Measurements from ENCODE around the gene MAP2K1. TPM values are rescaled to one million over a fixed set of nuclear protein-coding genes. Genes with fewer than 3 reads are reported as not detected.

MAP2K1 gene
- total RNA-seq, 8 experiments from 2014 or later = 19.8 to 38.6 (median 24.6) TPM

DNA sequence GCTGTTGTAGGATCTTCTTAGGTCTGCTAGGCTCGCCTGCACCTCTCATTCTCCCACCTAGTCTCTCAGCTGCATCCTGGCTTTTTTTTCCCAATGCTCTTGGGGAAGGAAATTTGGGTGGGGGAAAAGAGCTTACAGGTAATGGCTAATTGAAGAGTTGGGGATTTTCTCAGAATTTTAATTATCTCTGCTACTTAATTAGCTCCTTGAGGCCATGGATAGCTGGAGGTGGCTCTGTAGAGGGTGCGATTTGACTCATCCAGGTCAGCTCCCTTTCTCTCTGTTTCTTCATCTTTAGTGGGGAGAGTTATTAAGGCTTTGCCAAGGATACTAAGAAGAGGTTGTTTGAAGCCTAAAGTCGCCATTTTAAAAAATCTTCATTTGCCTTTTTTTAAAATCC lies 88.3 kb downstream of the MAP2K1 start:
- in situ Hi-C loops (cut with MboI; ENCODE audit: low pct_unique_long_range_greater_than_20kb in 2 of 9, low sequenced_read_pairs in 9 of 9, unreplicated experiment in 9 of 9) = loop anchor here in 1 of 9 experiments (25.0 kb wide), 1 partner anchor 88 kb away; the partner anchor contains the start of gene MAP2K1
- no peak overlapping the region for H3K4me3 ChIP-seq
- no peak overlapping the region for H3K27ac ChIP-seq
- WGBS, 10 experiments = 77 to 100% (median 88%) methylated on average over 1 to 3 of the region's 3 CpGs; no CpG with 5 or more reads in 3 of the 10 experiments
- H3K4me1 ChIP-seq (replicated peaks in 1 of 2) = peaks cover 5 to 10% of the 10 kb centered on the region in 2 donors
- no peak for ATAC-seq (replicated peaks in 6 of 8)

- in situ Hi-C loops (cut with MboI; ENCODE audit: low pct_unique_long_range_greater_than_20kb in 2 of 9, low sequenced_read_pairs in 9 of 9, unreplicated experiment in 9 of 9) = loop anchor here in 1 of 9 experiments (25.0 kb wide), 1 partner anchor 89 kb away; the partner anchor contains the start of gene MAP2K1
- no peak for ATAC-seq (replicated peaks in 6 of 8)
- Histone ChIP-seq H3K4me3 (no peak overlapping the region), H3K4me1 (replicated peaks in 1 of 2) (peaks cover 5 to 10% of the 10 kb centered on the region in 2 donors), H3K27ac (no peak overlapping the region)
- 20 to 100% (median 90%) methylated on average over 1 to 2 of the region's 4 CpGs; no CpG with 5 or more reads in 5 of the 10 experiments for WGBS, 10 experiments
Observed at GRCh38 chr15:66476535-66476934, 89.8 kb downstream of the MAP2K1 start.

DNA sequence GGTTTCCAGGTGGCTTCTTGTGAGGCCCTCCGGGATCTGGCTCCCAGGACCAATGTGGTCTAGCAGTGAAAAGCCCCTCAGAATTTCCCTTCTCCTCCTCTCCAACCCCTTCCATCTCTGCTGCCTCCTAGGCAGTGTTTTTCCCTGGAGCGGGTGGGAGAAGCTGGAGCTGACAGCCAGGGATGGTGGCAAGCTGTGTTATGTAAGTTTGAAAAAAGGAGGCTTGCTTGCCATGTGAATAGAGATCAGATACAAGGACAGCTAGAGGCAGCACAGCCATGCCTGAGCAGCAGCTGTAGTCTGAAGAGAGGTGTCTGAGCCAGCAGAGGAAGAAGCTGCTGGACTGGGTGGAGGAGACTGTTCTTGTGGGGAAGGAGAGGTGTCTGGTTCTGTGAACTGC lies 90.3 kb downstream of the MAP2K1 start:
- Histone ChIP-seq H3K4me1 (replicated peaks in 1 of 2) (peaks cover 5 to 10% of the 10 kb centered on the region in 2 donors), H3K27ac (no peak overlapping the region), H3K4me3 (no peak overlapping the region)
- no peak for ATAC-seq (replicated peaks in 6 of 8)
- in situ Hi-C loops (cut with MboI; ENCODE audit: low pct_unique_long_range_greater_than_20kb in 2 of 9, low sequenced_read_pairs in 9 of 9, unreplicated experiment in 9 of 9) = loop anchor here in 1 of 9 experiments (25.0 kb wide), 1 partner anchor 90 kb away; the partner anchor contains the start of gene MAP2K1
- 60 to 100% (median 100%) methylated on average over 1 to 2 of the region's 2 CpGs; no CpG with 5 or more reads in 7 of the 10 experiments for WGBS, 10 experiments

DNA sequence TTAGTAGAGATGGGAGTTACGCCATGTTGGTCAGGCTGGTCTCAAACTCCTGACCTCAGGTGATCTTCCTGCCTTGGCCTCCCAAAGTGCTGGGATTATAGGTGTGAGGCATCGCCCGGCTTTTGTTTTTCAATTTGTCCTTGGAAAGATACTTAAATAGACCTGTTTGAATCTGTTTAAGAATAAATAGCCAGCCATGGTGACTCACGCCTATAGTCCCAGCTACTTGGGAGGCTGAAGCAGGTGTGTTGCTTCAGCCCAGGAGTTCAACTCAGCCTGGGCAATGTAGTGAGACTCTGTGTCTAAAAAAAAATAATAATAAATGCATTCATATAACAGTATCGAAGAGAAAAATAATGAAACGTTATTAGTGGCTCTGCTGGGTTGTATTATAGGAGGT lies 93.6 kb downstream of the MAP2K1 start:
- whole genome bisulfite sequencing, 10 experiments = 80 to 100% (median 95%) methylated on average over 2 to 6 of the region's 6 CpGs; no CpG with 5 or more reads in 1 of the 10 experiments
- in situ Hi-C loops (cut with MboI; ENCODE audit: low pct_unique_long_range_greater_than_20kb in 2 of 9, low sequenced_read_pairs in 9 of 9, unreplicated experiment in 9 of 9) = loop anchor here in 1 of 9 experiments (25.0 kb wide), 1 partner anchor 93 kb away; the partner anchor contains the start of gene MAP2K1
- Histone ChIP-seq H3K27ac (no peak overlapping the region), H3K4me3 (no peak overlapping the region), H3K4me1 (replicated peaks in 1 of 2) (no peaks in the 10 kb centered on the region)
- no peak for ATAC-seq (replicated peaks in 6 of 8)

DNA sequence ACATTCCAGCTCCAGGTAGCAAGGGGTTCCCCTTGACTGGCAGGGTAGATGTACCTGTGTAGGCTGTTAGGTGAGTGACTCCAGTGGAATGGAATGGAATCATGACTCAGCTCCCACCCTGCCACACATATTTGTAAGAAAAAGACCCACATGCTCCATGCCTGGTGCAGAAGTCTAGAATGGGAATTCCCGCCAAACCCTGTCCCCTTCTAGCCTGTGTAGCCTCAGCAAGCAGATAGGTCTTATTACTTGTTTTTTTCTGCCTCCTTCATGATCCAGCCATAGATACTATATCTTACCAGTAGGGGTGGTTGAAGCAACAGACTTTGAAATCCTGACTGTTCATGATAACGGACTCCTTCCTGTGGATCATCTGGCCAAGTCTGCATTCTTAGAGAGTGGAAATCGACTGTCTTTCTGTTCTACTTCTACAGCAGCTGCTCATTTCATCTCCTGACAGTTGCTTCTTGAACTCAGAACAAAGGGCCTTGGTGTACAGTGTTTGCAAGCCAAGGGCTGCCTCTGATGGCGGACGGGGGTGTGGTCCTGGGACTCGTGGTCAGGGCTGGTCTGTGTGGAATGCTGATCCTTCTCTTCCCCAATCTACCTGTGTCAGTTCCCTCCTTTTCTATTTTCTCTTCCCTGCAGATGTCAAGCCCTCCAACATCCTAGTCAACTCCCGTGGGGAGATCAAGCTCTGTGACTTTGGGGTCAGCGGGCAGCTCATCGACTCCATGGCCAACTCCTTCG lies 94.6 kb downstream of the MAP2K1 start:
- no peak for ATAC-seq (replicated peaks in 6 of 8)
- 73 to 100% (median 98%) methylated on average over 2 to 9 of the region's 10 CpGs; no CpG with 5 or more reads in 4 of the 10 experiments for WGBS, 10 experiments
- in situ Hi-C loops (cut with MboI; ENCODE audit: low pct_unique_long_range_greater_than_20kb in 2 of 9, low sequenced_read_pairs in 9 of 9, unreplicated experiment in 9 of 9) = loop anchor here in 1 of 9 experiments (25.0 kb wide), 1 partner anchor 94 kb away; the partner anchor contains the start of gene MAP2K1

DNA sequence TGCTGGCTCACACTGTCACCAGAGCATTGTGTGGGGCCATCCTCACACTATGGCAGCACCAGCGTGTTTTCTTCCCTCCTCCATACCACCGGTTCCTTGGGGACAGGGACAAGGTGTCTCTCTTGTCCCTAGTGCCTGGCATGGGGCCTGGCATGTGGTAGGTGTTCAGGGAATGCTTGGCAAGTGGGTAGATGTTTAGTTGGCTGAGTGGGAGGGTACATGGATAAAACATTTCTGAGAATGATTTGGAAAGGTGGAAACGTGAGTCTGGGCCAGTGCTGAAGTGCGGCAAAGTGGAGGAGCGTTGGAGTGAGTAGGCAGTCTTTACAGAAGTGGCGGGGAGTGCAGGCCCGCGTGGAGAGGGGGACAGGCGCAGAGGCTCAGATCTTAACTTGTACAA lies 95.8 kb downstream of the MAP2K1 start:
- WGBS, 10 experiments = 85 to 100% (median 92%) methylated on average over 1 to 6 of the region's 9 CpGs; no CpG with 5 or more reads in 1 of the 10 experiments
- Histone ChIP-seq H3K27ac (no peak overlapping the region), H3K4me1 (replicated peaks in 1 of 2) (no peaks in the 10 kb centered on the region), H3K4me3 (no peak overlapping the region)
- in situ Hi-C loops (cut with MboI; ENCODE audit: low pct_unique_long_range_greater_than_20kb in 2 of 9, low sequenced_read_pairs in 9 of 9, unreplicated experiment in 9 of 9) = loop anchor here in 1 of 9 experiments (25.0 kb wide), 1 partner anchor 95 kb away; the partner anchor contains the start of gene MAP2K1
- ATAC-seq (replicated peaks in 6 of 8) = no peak

More for the DNA sequence above, 94.6 kb downstream of the MAP2K1 start:
- H3K4me1 ChIP-seq (replicated peaks in 1 of 2) = no peaks in the 10 kb centered on the region
- no peak overlapping the region for H3K4me3 ChIP-seq
- H3K27ac ChIP-seq = no peak overlapping the region

GRCh38 chr15:66483131-66483566 lies 96.4 kb downstream of the MAP2K1 start:
- Histone ChIP-seq H3K4me1 (replicated peaks in 1 of 2) (no peaks in the 10 kb centered on the region), H3K4me3 (no peak overlapping the region), H3K27ac (no peak overlapping the region)
- in situ Hi-C loops (cut with MboI; ENCODE audit: low pct_unique_long_range_greater_than_20kb in 2 of 9, low sequenced_read_pairs in 9 of 9, unreplicated experiment in 9 of 9) = loop anchor here in 1 of 9 experiments (25.0 kb wide), 1 partner anchor 96 kb away; the partner anchor contains the start of gene MAP2K1
- 76 to 100% (median 95%) methylated on average over 2 to 3 of the region's 3 CpGs; no CpG with 5 or more reads in 3 of the 10 experiments for WGBS, 10 experiments
- no peak for ATAC-seq (replicated peaks in 6 of 8)

- in situ Hi-C loops (cut with MboI; ENCODE audit: low pct_unique_long_range_greater_than_20kb in 2 of 9, low sequenced_read_pairs in 9 of 9, unreplicated experiment in 9 of 9) = loop anchor here in 1 of 9 experiments (25.0 kb wide), 1 partner anchor 97 kb away; the partner anchor contains the start of gene MAP2K1
- no peak for ATAC-seq (replicated peaks in 6 of 8)
- Histone ChIP-seq H3K4me1 (replicated peaks in 1 of 2) (no peaks in the 10 kb centered on the region), H3K4me3 (no peak overlapping the region), H3K27ac (no peak overlapping the region)
- WGBS, 10 experiments = 90 to 100% (median 93%) methylated on average over 1 to 4 of the region's 5 CpGs; no CpG with 5 or more reads in 3 of the 10 experiments
Observed at GRCh38 chr15:66484539-66485112, 97.9 kb downstream of the MAP2K1 start.

- no peaks in the 10 kb centered on the region for H3K4me1 ChIP-seq (replicated peaks in 1 of 2)
- no peak overlapping the region for H3K4me3 ChIP-seq
- ATAC-seq (replicated peaks in 6 of 8) = no peak
- WGBS, 10 experiments = 96 to 100% (median 100%) methylated on average over 1 to 3 of the region's 3 CpGs; no CpG with 5 or more reads in 5 of the 10 experiments
- in situ Hi-C loops (cut with MboI; ENCODE audit: low pct_unique_long_range_greater_than_20kb in 2 of 9, low sequenced_read_pairs in 9 of 9, unreplicated experiment in 9 of 9) = loop anchor here in 1 of 9 experiments (25.0 kb wide), 1 partner anchor 100 kb away; the partner anchor contains the start of gene MAP2K1
- H3K27ac ChIP-seq = no peak overlapping the region
Observed at GRCh38 chr15:66486887-66487286, 100.2 kb downstream of the MAP2K1 start.

DNA sequence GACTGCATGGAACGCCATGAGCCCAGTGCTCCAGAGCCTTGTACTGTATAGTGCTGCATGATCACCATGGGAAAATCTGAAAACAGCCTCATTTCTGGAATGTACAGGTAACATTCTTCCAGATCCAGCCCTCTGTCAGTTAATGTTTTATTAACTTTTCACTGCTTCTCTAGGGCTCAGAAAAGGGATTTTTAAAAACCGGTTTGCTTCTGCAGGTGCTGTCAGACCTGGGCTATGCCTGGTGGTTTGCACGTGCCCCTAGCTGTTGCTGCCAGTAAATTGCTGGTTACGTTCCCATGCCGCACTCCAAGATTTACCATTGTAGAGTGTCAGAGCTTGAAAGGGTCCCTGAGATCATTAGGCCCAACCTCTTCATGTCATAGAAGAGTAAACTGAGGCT lies 101.8 kb downstream of the MAP2K1 start:
- H3K4me1 ChIP-seq (replicated peaks in 1 of 2) = no peaks in the 10 kb centered on the region
- in situ Hi-C loops (cut with MboI; ENCODE audit: low pct_unique_long_range_greater_than_20kb in 2 of 9, low sequenced_read_pairs in 9 of 9, unreplicated experiment in 9 of 9) = loop anchor here in 1 of 9 experiments (25.0 kb wide), 1 partner anchor 101 kb away; the partner anchor contains the start of gene MAP2K1
- no peak overlapping the region for H3K27ac ChIP-seq
- WGBS, 10 experiments = 81 to 100% (median 100%) methylated on average over 1 to 4 of the region's 5 CpGs; no CpG with 5 or more reads in 3 of the 10 experiments
- ATAC-seq (replicated peaks in 6 of 8) = no peak
- H3K4me3 ChIP-seq = no peak overlapping the region

GRCh38 chr15:66489179-66489791 lies 102.6 kb downstream of the MAP2K1 start:
- ATAC-seq (replicated peaks in 6 of 8) = no peak
- in situ Hi-C loops (cut with MboI; ENCODE audit: low pct_unique_long_range_greater_than_20kb in 2 of 9, low sequenced_read_pairs in 9 of 9, unreplicated experiment in 9 of 9) = loop anchor here in 1 of 9 experiments (25.0 kb wide), 1 partner anchor 102 kb away; the partner anchor contains the start of gene MAP2K1
- Histone ChIP-seq H3K4me3 (no peak overlapping the region), H3K27ac (no peak overlapping the region), H3K4me1 (replicated peaks in 1 of 2) (no peaks in the 10 kb centered on the region)
- 88 to 100% (median 97%) methylated on average over 1 to 6 of the region's 6 CpGs; no CpG with 5 or more reads in 4 of the 10 experiments for WGBS, 10 experiments

DNA sequence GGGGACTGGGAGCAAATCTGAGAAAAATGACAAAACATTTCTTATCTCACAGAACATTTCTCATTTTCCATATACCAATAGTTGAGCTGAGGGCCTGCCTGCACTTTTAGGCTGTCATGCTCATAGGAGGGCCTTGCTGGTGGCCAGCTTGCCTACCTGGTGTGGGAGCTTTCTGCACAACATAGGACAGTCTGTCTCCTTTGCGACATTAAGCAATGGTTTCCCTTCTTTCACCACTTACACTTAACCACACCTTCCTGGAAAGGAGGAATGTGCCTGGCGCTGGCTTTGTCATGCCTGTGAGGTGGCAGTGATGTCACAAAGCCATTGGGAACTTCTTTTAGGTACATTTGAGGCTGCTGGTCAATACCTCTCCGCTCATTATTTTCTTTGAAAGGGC lies 105.1 kb downstream of the MAP2K1 start:
- in situ Hi-C loops (cut with MboI; ENCODE audit: low pct_unique_long_range_greater_than_20kb in 2 of 9, low sequenced_read_pairs in 9 of 9, unreplicated experiment in 9 of 9) = loop anchor here in 1 of 9 experiments (25.0 kb wide), 1 partner anchor 105 kb away; the partner anchor contains the start of gene MAP2K1
- Histone ChIP-seq H3K4me3 (no peak overlapping the region), H3K27ac (no peak overlapping the region), H3K4me1 (replicated peaks in 1 of 2) (peaks cover 5 to 7% of the 10 kb centered on the region in 2 donors)
- no peak for ATAC-seq (replicated peaks in 6 of 8)
- 93 to 100% (median 100%) methylated on average over 1 to 3 of the region's 3 CpGs; no CpG with 5 or more reads in 1 of the 10 experiments for WGBS, 10 experiments

All from motor neuron (in vitro differentiated cells).